NCI-H748 (cell line): ENCODE measurements around the gene ALK.

ENCODE experiments used
- DNase-seq: peaks from one replicate; lab custom pipeline; 2025; ENCODE audit not compliant: unreplicated experiment; lab: John Stamatoyannopoulos, UW

Gene ALK

GRCh38 chr2:29921560-29921915 is at the start of gene ALK:
Gene ALK, minus strand, starts transcription at chr2:29921586. Its CDS starts 927 bp downstream, at chr2:29920659.
- DNase-seq = peak; percentile 91

GRCh38 chr2:29966266-29966665 is 44.9 kb upstream of the ALK start:
- DNase-seq = no peak

- no peak for DNase-seq
Measured at GRCh38 chr2:29963972-29964570, 42.7 kb upstream of the ALK start.

GRCh38 chr2:29962922-29963321 is 41.5 kb upstream of the ALK start:
- DNase-seq = no peak

GRCh38 chr2:29954316-29954715 is 32.9 kb upstream of the ALK start:
- DNase-seq = no peak

- DNase-seq = no peak
Measured at GRCh38 chr2:29952973-29953372, 31.6 kb upstream of the ALK start.

- DNase-seq = no peak
Measured at GRCh38 chr2:29951576-29951975, 30.2 kb upstream of the ALK start.

- no peak for DNase-seq
Measured at GRCh38 chr2:29950481-29950880, 29.1 kb upstream of the ALK start.

- DNase-seq = no peak
Measured at GRCh38 chr2:29949042-29949441, 27.7 kb upstream of the ALK start.

GRCh38 chr2:29946505-29946904 is 25.1 kb upstream of the ALK start:
- no peak for DNase-seq

- DNase-seq = no peak
Measured at GRCh38 chr2:29942711-29943110, 21.3 kb upstream of the ALK start.

- no peak for DNase-seq
Measured at GRCh38 chr2:29940706-29941105, 19.3 kb upstream of the ALK start.

GRCh38 chr2:29936020-29936419 is 14.6 kb upstream of the ALK start:
- DNase-seq = no peak

- DNase-seq = no peak
Measured at GRCh38 chr2:29931818-29932217, 10.4 kb upstream of the ALK start.

GRCh38 chr2:29923110-29923721 is 1.8 kb upstream of the ALK start:
- DNase-seq = peak; percentile 60

- DNase-seq = no peak
Measured at GRCh38 chr2:29922605-29923004, 1.2 kb upstream of the ALK start.

GRCh38 chr2:29920631-29921559 is 491 bp downstream of the ALK start:
- peak; percentile 59 for DNase-seq

GRCh38 chr2:29920130-29920577 is 1.2 kb downstream of the ALK start:
- DNase-seq = peak; percentile 40

- no peak for DNase-seq
Measured at GRCh38 chr2:29918941-29919340, 2.4 kb downstream of the ALK start.

- no peak for DNase-seq
Measured at GRCh38 chr2:29917781-29918180, 3.6 kb downstream of the ALK start.

GRCh38 chr2:29916571-29916970 is 4.8 kb downstream of the ALK start:
- no peak for DNase-seq

- DNase-seq = no peak
Measured at GRCh38 chr2:29910960-29911359, 10.4 kb downstream of the ALK start.
